ENCODE results near the gene HKDC1.

GRCh38 chr10:69229616-69229916 lies 9.4 kb downstream of the HKDC1 start:
- TF ChIP-seq POLR2AphosphoS5 (IDR thresholded peaks at IDR 0.05) (no peak), CTCF (IDR thresholded peaks at IDR 0.05) (no peak), EP300 (IDR thresholded peaks at IDR 0.05) (no peak), POLR2A (IDR thresholded peaks at IDR 0.05) (no peak)

Measured in gastroesophageal sphincter (tissue), 3 donors.